MM.1S (cell line): ENCODE results near the gene BTBD17.

Experiments
- DNase-seq: peaks from one replicate; pipeline ENCODE4 v3.0.0-alpha.2; 2015
- H2AFZ ChIP-seq: fragments of 300-600 bp; sonication (generic); 2 replicates; pipeline ENCODE4 v1.6.0; 2016; ENCODE audit warnings: antibody characterized with exemption, low read length
- H3F3A ChIP-seq: fragments of 300-600 bp; sonication (generic); 2 replicates; pipeline ENCODE4 v1.6.1; 2016; ENCODE audit warnings: mild to moderate bottlenecking, antibody characterized with exemption, low read length, moderate library complexity, mixed read lengths; ENCODE audit not compliant: insufficient read depth
- H3K27ac ChIP-seq: fragments of 300-600 bp; sonication (generic); 2 replicates; pipeline ENCODE4 v1.5.1; 2016; ENCODE audit warnings: mild to moderate bottlenecking, low read length
- H3K27me3 ChIP-seq: fragments of 300-600 bp; sonication (generic); replicated peaks from 2 replicates; pipeline ENCODE4 v1.6.0; 2016; ENCODE audit warnings: low read length; ENCODE audit not compliant: insufficient read depth
- H3K36me3 ChIP-seq: fragments of 300-600 bp; sonication (generic); replicated peaks from 2 replicates; pipeline ENCODE4 v1.6.1; 2016; ENCODE audit warnings: mild to moderate bottlenecking, low read length, mixed read lengths; ENCODE audit not compliant: insufficient read depth
- H3K4me1 ChIP-seq: fragments of 300-600 bp; sonication (generic); 2 replicates; pipeline ENCODE4 v1.6.1; 2016; ENCODE audit warnings: low read length, mixed read lengths
- H3K4me2 ChIP-seq: fragments of 300-600 bp; sonication (generic); 2 replicates; pipeline ENCODE4 v1.6.0; 2016; ENCODE audit warnings: low read depth, low read length
- H3K4me3 ChIP-seq: fragments of 300-600 bp; sonication (generic); 2 replicates; pipeline ENCODE4 v1.5.1; 2016; ENCODE audit warnings: low read length, mixed read lengths
- H3K79me2 ChIP-seq: fragments of 300-600 bp; sonication (generic); 2 replicates; pipeline ENCODE4 v1.6.1; 2016; ENCODE audit warnings: mixed run types, low read length, mixed read lengths
- H3K9ac ChIP-seq: fragments of 300-600 bp; sonication (generic); 2 replicates; pipeline ENCODE4 v1.6.1; 2016; ENCODE audit warnings: low read length, mixed read lengths
- H3K9me2 ChIP-seq: fragments of 300-600 bp; sonication (generic); replicated peaks from 2 replicates; pipeline ENCODE4 v1.6.1; 2016; ENCODE audit warnings: mild to moderate bottlenecking, low read length, mixed read lengths; ENCODE audit not compliant: insufficient read depth
- H3K9me3 ChIP-seq: fragments of 300-600 bp; sonication (generic); replicated peaks from 2 replicates; pipeline ENCODE4 v1.6.1; 2016; ENCODE audit warnings: mild to moderate bottlenecking, low read length, mixed read lengths; ENCODE audit not compliant: insufficient read depth
- H4K20me1 ChIP-seq: fragments of 300-600 bp; sonication (generic); 2 replicates; pipeline ENCODE4 v1.6.1; 2016; ENCODE audit warnings: mild to moderate bottlenecking, low read length, moderate library complexity, mixed read lengths; ENCODE audit not compliant: insufficient read depth
- CTCF ChIP-seq: fragments of 300-600 bp; sonication (generic); IDR thresholded peaks from 2 replicates; pipeline ENCODE4 v1.5.1; 2016; ENCODE audit warnings: antibody characterized with exemption, low read length, mixed read lengths
- EZH2 ChIP-seq: fragments of 300-600 bp; sonication (generic); optimal IDR thresholded peaks from 2 replicates; pipeline ENCODE3; 2017; ENCODE audit warnings: low read depth, mild to moderate bottlenecking, antibody characterized with exemption, low read length, mixed read lengths
- EZH2phosphoT487 ChIP-seq: fragments of 300-600 bp; sonication (generic); IDR thresholded peaks from 2 replicates; pipeline ENCODE4 v1.6.1; 2018; ENCODE audit warnings: antibody characterized with exemption, low read length

The BTBD17 gene

GRCh38 chr17:74350486-74350885 lies 11.2 kb downstream of the BTBD17 start:
- Histone ChIP-seq H3K4me1 (no peaks in the 10 kb centered on the region), H3K4me2 (no peak overlapping the region), H3K9ac (no peak overlapping the region), H3K27ac (no peak overlapping the region), H3K27me3 (peaks cover 99% of the 10 kb centered on the region), H3K4me3 (no peak overlapping the region), H2AFZ (no peak overlapping the region), H4K20me1 (no peaks in the 10 kb centered on the region), H3F3A (no peaks in the 10 kb centered on the region), H3K36me3 (no peaks in the 10 kb centered on the region), H3K9me2 (no peaks in the 10 kb centered on the region), H3K9me3 (no peaks in the 10 kb centered on the region), H3K79me2 (no peaks in the 10 kb centered on the region)
- TF ChIP-seq EZH2phosphoT487 (no peak), CTCF (no peak), EZH2 (no peak)
- DNase-seq, result no peak

DNA sequence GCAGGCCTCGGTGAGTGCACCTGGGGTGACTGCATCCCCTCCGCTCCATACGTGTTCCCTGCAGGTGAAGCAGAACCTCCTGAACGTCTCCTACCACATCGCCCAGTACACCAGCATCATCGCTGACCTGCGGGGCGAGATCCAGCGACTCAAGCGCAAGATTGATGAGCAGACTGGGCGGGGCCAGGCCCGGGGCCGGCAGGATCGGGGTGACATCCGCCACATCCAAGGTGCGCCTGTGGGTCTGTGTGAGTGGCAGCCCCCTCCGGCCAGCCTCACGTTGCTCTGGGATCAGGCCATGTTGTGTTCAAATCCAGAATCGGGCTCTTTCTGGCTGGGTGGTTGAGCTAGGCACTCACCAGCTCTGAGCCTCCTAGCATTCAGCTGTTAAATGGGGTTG lies 12.5 kb downstream of the BTBD17 start:
- no peaks in the 10 kb centered on the region for H3K36me3 ChIP-seq
- H3K27me3 ChIP-seq, result peaks cover 99% of the 10 kb centered on the region
- no peak for DNase-seq
- no peaks in the 10 kb centered on the region for H3F3A ChIP-seq
- H3K4me3 ChIP-seq, result no peak overlapping the region
- TF ChIP-seq CTCF, result no peak
- no peak for TF ChIP-seq EZH2
- no peak for TF ChIP-seq EZH2phosphoT487
- no peaks in the 10 kb centered on the region for H3K9me3 ChIP-seq
- no peaks in the 10 kb centered on the region for H3K9me2 ChIP-seq
- no peak overlapping the region for H3K4me2 ChIP-seq
- no peaks in the 10 kb centered on the region for H3K79me2 ChIP-seq
- no peaks in the 10 kb centered on the region for H4K20me1 ChIP-seq
- no peak overlapping the region for H2AFZ ChIP-seq
- no peak overlapping the region for H3K27ac ChIP-seq
- H3K9ac ChIP-seq, result no peak overlapping the region
- H3K4me1 ChIP-seq, result no peaks in the 10 kb centered on the region

GRCh38 chr17:74347646-74348045 lies 14.0 kb downstream of the BTBD17 start:
- no peaks in the 10 kb centered on the region for H3K36me3 ChIP-seq
- H3K79me2 ChIP-seq, result no peaks in the 10 kb centered on the region
- no peaks in the 10 kb centered on the region for H4K20me1 ChIP-seq
- H3K4me3 ChIP-seq, result no peak overlapping the region
- H3K27me3 ChIP-seq, result peaks cover 99% of the 10 kb centered on the region
- H3K27ac ChIP-seq, result no peak overlapping the region
- H3F3A ChIP-seq, result no peaks in the 10 kb centered on the region
- TF ChIP-seq EZH2phosphoT487, result no peak
- H3K9ac ChIP-seq, result no peak overlapping the region
- no peak for DNase-seq
- H2AFZ ChIP-seq, result no peak overlapping the region
- H3K4me1 ChIP-seq, result no peaks in the 10 kb centered on the region
- no peaks in the 10 kb centered on the region for H3K9me3 ChIP-seq
- no peaks in the 10 kb centered on the region for H3K9me2 ChIP-seq
- H3K4me2 ChIP-seq, result no peak overlapping the region

DNA sequence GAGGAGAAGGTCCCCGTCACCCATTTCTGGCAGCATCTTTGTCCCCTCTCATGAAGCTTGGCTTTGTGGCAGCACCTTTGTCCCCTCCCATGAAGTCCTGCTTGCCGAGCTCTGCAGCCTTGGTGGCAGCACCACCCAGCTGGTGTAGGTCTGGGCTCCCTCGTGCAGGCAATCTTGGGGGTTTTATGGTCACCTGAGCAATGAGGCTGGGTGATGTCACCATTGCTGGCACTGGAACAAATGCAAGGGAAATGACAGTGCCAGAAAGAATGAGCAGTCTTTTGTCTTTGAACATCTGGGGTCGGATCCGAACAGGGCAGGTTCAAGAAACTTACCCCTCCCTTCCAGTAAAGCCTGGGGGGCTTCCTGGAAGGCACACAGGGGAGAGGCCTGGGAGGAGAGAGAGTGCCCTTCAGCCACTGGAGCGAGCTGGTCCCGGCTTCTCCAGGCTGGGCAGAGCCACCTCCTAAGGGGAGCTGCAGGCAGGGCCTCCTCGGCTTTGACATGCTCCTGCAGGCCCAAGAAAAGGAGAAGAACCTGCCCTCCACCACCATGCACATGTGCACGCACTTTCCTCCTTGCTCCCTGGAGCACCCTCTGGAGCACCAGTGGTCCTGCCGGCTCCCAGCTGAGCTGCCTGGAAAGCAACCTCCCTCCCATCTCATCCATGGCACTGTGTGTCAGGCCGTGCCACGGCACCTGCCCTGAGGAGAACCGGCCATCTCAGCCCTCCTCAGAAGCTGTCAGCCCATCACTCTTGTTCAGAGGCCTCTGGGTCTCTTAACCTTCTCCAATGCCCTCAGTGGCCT lies 16.0 kb downstream of the BTBD17 start:
- Histone ChIP-seq H4K20me1 (no peaks in the 10 kb centered on the region), H3K4me3 (no peak overlapping the region), H3K36me3 (no peaks in the 10 kb centered on the region), H3K4me2 (no peak overlapping the region), H3K9me2 (no peaks in the 10 kb centered on the region), H3K79me2 (no peaks in the 10 kb centered on the region), H3K27ac (no peak overlapping the region), H3K9me3 (no peaks in the 10 kb centered on the region), H3K4me1 (no peaks in the 10 kb centered on the region), H3K9ac (no peak overlapping the region), H2AFZ (no peak overlapping the region), H3F3A (no peaks in the 10 kb centered on the region), H3K27me3 (peaks cover 95% of the 10 kb centered on the region)
- TF ChIP-seq CTCF (no peak), EZH2phosphoT487 (no peak), EZH2 (no peak)
- no peak for DNase-seq
